GM12892 (cell line): Measurements from ENCODE around the gene MTLN. TPM values are rescaled to one million over a fixed set of nuclear protein-coding genes. Genes with fewer than 3 reads are reported as not detected.
"Not testable (repeated sequence)": the region's sequence is repeated elsewhere in the genome, so short reads cannot be mapped to it uniquely, and the experiment has no call there.

ENCODE experiments used
- DNase-seq: peaks from one replicate; pipeline ENCODE4 v3.0.0; 2011; ENCODE audit not compliant: insufficient read length
- FAIRE-seq: peaks from 2 replicates; lab custom pipeline; 2011; peaks lifted over from hg19 to GRCh38; lab: Jason Lieb, UNC
- POLR2A ChIP-seq: IDR thresholded peaks from 2 replicates; pipeline ENCODE4 v1.6.1; 2011; ENCODE audit warnings: low read depth, low read length, control low read depth
- POLR2AphosphoS5 ChIP-seq: IDR thresholded peaks from 2 replicates; pipeline ENCODE4 v1.6.1; 2011; ENCODE audit warnings: low read depth, low read length, control low read depth
- TAF1 ChIP-seq: IDR thresholded peaks from 2 replicates; pipeline ENCODE4 v1.6.1; 2011; ENCODE audit warnings: low read depth, mild to moderate bottlenecking, control low read depth, low read length, borderline replicate concordance
- polyA plus RNA-seq: library from polyadenylated mRNA; unstranded; fragments of >200 nt; gene quantifications from one replicate; pipeline ENCODE4 v1.2.1, GENCODE V29; 2012; ENCODE audit warnings: missing spikeins, inconsistent platforms; ENCODE audit not compliant: missing spikeins

The MTLN gene, protein sequence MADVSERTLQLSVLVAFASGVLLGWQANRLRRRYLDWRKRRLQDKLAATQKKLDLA
- polyA plus RNA-seq = 8.6 TPM

DNA sequence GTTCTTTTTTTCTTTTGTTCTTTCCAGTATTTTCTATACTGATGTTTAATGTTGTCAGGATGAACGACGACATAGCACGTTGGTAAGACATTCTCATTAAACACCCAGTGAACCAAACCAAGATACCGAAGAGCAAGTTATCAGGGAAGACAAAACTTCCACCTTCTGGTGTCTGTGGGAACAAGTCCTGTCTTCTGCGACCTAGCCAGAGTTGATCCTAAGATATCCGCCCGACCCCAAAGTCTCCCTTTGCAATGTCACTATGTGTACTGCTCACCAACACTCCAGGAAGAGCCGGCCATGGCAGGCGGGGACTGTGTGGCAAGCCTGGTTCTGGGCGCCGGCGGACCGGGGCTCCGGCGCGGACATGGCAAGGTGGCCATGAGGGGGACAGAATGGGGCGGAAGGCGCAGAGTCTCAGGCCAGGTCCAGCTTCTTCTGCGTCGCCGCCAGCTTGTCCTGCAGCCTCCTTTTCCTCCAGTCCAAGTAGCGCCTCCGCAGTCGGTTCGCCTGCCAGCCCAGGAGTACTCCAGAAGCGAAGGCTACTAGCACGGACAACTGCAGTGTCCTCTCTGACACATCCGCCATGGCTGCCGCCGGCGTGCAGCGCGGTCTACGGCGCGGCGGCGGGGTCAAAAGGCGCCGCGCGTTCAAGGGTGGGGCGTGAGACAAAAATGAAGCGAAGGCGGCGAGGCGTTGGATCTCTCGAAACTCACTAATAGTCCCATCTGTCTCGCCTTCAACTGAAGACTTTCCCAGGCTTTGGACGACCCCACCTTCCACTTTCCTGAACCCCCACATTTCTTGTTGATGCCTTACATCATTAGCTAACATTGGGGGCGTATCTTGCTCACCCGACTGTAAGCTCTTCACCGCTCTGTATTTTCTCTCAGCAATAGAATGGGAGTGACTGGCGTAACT, at the start of gene MTLN:
TSS of gene MTLN (minus strand) at position 610 of the 921 bp plus-strand sequence. CDS start at position 588, 22 bp downstream.
- TF ChIP-seq POLR2A (peak; percentile 92), POLR2AphosphoS5 (peak; percentile 93), TAF1 (peak; percentile 83)
- FAIRE-seq (peak; percentile 96), DNase-seq (peak; percentile 63)

DNA sequence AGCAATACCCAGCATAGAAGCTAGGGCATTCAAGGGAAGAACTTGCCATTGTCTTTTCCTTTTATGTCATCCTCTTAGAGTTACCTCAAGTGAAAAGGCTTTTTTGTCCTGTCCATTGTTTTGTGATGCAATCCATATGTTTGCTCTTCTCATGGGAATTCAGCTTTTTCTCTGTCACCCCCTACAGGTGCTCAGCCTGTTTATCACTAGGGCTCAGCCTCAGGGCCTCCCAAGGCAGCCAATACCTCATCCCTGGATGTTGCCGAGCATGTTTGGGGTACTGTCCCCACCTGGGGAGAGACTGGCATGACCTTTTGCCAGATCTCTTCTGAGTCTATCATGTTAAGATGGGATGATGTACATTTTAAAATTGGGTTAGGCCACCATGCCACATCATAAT, 49.6 kb upstream of the MTLN start:
- not testable (repeated sequence) for DNase-seq, FAIRE-seq

DNA sequence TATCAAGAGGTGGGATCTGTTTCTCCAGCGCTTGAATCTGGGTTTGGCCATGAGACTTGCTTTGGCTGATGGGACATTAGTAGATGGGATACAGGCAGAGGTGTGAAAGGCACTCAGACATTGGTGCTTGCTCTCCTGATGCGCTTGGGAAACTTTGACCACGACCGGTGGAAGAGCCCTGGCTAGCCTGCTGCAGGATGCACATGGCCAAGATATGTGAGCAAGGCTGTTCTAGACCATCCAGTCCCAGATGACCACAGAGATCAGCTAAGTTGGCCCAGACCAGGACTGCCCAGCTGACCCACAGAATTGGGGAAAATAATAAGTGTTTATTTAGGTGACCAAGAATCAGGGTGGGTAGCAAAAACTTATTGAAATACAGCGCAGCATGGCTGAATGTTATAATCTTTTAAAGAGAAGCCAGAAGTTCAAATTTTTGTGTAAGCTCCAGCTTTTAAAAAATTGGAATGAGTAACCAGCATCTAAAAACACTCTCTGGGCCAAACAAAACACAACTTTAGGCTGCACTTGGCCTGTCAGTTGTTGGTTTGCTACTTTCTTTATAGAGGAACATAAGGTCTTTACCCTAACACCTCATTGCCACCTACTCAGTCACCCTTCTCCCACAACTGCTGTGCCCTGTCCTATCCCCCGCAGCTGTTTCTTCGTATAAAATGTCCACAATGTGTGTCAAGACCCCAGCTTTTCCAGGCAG, 35.9 kb upstream of the MTLN start:
- not testable (repeated sequence) for FAIRE-seq

DNA sequence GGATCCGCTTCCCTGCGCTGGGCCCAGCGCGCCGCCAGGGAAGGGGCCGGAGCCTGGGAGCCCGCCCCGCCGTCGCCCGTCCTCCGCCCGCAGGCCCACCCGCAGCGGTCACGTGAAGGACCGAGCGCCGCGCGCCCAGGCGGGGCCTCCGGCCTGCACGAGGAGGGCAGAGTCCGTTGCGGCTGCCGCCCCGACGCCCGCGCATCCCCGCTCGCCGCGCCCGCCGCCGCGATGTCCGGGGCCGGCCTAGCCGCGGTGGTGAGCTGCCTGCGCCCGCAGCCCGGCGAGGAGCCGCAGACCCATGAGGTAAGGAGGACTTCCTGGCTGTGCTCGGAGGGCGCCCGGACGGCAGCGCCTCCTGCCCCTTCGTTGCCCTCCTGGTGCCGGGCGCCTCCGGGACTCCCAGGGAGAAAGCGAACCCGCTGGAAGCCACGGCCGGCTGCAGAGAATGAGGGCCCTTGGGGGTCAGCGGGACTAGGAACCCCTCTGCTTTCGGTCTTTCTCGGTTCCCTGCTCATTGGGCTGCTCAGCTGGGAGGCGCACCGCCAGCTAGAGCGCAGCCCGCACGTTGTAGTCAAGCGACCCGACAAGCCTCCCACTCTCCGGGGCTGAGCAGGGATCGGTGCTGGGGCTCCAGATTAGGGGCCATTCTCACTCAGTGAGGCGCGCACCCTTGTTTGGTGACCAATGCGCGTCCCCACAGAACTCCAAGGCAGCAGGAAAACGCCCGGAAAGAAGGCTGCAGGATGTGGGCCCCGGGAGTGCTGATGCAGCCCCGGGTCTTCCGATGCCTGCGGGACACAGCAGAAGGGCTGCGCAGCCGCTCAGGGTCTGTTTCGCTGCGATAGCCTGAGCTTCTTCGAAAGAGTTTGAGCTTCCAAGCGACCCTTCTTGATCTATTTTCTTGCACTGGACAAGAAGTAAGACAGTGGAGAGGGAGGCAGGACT, 33.4 kb upstream of the MTLN start:
- DNase-seq, FAIRE-seq: not testable (repeated sequence)

More for the DNA sequence above, 35.9 kb upstream of the MTLN start:
- not testable (repeated sequence) for DNase-seq

DNA sequence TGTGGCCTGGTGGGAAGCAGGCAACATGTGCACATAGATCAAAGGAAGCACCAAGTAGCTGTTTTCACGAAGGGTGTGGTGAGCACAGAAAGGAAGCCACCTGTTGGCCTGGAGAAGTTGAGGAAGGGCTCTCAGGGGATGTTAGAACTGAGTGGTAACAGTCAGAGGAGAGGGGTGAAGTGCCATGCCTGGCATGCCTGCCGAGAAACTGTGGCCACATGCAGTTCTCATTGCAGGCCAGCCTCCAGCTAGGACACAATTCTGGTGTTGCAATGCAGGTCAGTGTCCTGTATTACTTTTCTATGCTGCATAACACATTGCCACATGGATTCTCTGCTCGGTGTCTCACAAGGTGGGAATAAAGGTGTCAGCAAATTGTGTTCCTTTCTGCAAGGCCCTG, 30.9 kb upstream of the MTLN start:
- not testable (repeated sequence) for DNase-seq, FAIRE-seq

DNA sequence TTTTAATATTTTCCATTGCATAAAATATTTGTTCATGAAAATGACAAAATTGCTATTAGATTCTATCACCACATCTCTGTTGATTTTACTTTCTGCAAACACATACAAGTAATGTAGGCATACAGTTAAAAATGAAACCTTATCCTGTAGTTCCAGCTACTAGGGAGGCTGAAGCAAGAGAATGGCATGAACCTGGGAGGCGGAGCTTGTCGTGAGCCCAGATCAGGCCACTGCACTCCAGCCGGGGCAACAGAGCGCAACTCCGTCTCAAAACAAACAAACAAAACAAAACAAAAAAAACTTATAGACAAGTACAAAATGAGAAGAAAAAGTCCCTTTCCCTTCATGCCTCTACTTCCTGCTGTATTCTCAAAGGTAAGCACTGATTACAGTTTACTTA, 22.2 kb upstream of the MTLN start:
- DNase-seq, FAIRE-seq: not testable (repeated sequence)

DNA sequence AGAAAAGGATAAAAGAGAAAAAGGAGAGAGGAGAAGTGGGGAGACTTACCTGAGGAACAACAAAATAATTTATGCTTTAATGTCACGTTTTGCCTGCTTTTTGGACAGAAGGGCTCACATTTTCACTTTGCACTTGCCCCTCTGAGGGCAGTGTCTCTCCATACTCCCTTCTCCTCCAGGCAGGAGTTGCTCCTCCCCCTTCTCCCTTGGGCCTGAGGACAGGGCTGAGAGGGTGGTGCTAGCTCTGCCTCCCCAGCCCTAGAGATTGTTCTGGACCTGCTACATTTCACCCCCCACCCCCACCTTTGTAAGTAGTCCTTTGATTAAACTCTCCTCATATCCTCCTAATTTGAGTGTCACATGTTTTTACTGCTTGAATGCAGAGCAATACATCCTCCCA, 17.5 kb upstream of the MTLN start:
- DNase-seq, FAIRE-seq: not testable (repeated sequence)

DNA sequence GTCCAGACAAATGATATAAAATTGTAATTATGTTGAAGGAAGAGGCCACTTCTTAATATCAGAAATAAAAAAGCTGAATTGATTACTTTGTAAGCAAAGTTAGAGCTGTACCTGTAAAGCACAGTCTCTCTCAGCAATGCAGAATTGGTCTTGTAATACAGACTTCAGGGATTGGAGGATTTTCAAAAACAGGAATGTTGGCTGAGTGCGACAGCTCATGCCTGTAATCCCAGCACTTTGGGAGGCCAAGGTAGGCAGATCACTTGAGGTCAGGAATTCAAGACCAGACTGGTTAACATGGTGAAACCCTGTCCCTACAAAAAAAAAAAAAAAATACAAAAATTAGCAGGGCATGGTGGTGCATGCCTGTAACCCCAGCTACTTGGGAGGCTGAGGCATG, 10.3 kb upstream of the MTLN start:
- not testable (repeated sequence) for DNase-seq, FAIRE-seq

DNA sequence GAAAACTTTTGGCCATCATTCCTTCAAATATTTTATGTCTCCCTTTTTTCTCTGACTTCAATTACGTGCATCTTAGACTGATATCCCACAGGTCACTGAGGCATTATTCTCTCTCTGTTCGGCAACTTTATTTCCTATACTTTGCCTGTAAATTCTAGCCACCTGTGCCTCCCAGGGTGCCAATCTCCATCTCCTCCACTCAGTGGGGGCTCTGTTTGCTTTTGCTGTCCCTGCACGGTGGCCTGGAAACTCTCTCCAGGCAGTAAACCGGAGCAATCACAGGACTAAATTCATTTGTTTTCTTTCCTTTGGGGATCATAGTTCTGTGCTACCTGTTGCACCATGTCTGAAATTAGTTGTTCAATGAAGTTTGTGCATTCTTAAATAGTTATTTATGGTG, 9.6 kb upstream of the MTLN start:
- no peak for FAIRE-seq
- TF ChIP-seq POLR2A = no peak
- no peak for TF ChIP-seq POLR2AphosphoS5
- TF ChIP-seq TAF1 = no peak

DNA sequence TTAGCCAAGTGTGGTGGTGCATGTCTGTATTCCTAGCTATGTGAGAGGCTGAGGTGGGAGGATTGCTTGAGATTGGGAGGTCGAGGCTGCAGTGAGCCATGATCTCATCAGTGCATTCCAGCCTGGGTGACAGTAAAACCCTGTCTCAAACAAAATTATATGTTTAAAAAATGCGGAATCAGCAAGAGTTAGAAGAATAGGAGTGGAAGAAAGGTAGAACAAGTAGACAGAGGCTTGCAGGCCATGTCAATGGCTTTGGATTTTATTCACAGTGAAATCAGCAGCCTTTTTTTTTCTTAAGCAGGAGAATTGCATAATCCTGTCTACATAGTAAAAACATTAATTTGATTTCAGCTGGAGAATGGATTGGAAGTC, 7.8 kb upstream of the MTLN start:
- DNase-seq (no peak), FAIRE-seq (no peak)
- TF ChIP-seq POLR2AphosphoS5 (no peak), TAF1 (no peak)

More for the DNA sequence above, 9.6 kb upstream of the MTLN start:
- no peak for DNase-seq

DNA sequence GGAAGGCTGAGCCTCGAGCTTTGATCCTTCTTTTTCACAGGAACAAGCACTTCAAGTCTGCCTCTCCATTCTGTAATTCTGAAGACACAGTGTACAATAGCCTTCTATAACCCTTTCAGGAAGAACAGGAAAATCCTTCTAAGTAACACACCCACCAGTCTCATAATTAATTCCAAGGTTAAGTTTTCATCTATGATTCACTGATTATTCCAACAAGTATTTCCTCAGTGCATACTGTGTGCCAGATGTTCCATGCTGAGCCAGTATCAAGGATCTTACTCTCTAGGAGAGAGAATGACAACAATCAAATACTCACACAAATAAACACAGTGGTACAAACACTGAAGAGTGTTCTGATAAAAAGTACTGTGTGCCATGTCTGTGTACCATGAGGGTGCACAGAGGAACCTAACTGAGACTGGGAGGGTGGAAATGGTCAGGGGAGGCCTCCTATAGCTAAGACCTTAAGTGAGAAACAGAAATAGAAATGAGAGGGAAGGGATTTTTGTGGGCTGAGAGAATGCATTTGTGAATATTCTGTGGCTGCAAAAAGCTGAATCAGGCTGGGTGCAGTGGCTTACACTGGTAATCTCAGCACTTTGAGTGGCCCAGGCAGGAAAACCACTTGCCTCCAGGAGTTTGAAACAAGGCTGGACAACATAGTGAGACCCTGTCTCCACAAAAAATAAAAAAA, 7.3 kb upstream of the MTLN start:
- DNase-seq = no peak
- FAIRE-seq = no peak
- TF ChIP-seq POLR2A (no peak), TAF1 (no peak), POLR2AphosphoS5 (no peak)

DNA sequence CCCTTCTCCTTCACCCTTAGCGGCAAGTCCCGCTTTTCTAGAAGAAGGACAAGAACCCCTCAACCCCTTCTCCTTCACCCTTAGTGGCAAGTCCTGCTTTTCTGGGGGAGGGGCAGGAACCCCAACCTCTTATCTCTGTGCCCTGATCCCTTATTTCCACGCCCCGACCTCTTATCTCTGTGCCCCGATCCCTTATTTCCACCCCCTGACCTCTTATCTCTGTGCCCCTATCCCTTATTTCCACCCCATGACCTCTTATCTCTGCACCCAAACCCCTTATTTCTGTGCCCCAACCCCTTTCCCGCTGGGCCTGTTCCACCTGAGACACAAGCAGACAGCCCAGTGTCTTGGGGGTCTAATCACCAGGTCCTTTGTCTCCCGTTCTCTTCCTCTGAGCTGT, 6.5 kb upstream of the MTLN start:
- not testable (repeated sequence) for DNase-seq, FAIRE-seq
